Cardiac muscle cell (in vitro differentiated cells and primary cell): ENCODE results near the gene MCTP1. TPM values are rescaled to one million over a fixed set of nuclear protein-coding genes. Genes with fewer than 3 reads are reported as not detected.
A peak's percentile ranks its signal among the peaks of the same experiment; 100 is the strongest.

Experiments used
- DNase-seq, 2 donors: peaks; one replicate each; pipeline versions ENCODE4 v3.0.0 to v3.0.0-alpha.2; 2010 to 2017; ENCODE audit warnings: low read depth in 1 of 2, low spot score in 1 of 2
- H3K27ac ChIP-seq: fragments of 200-600 bp; sonication (generic); 2 replicates; pipeline ENCODE4 v1.5.1; 2016
- H3K27me3 ChIP-seq: fragments of 200-600 bp; sonication (generic); 2 replicates; pipeline ENCODE4 v1.6.0; 2016; ENCODE audit warnings: control low read depth
- H3K36me3 ChIP-seq: fragments of 200-600 bp; sonication (generic); 2 replicates; pipeline ENCODE4 v1.5.1; 2016; ENCODE audit warnings: control low read depth
- H3K4me1 ChIP-seq: fragments of 200-600 bp; sonication (generic); 2 replicates; pipeline ENCODE4 v1.8.1; 2017; ENCODE audit warnings: low read depth, mild to moderate bottlenecking, mixed run types
- H3K4me3 ChIP-seq: fragments of 200-600 bp; sonication (generic); 2 replicates; pipeline ENCODE4 v1.5.1; 2016; ENCODE audit warnings: mild to moderate bottlenecking
- H3K9me3 ChIP-seq: fragments of 200-600 bp; sonication (generic); 2 replicates; pipeline ENCODE4 v1.5.1; 2017; ENCODE audit warnings: low read depth, mild to moderate bottlenecking, control low read depth
- CTCF ChIP-seq: IDR thresholded peaks from 2 replicates; pipeline ENCODE4 v1.5.1; 2012; ENCODE audit warnings: low read depth, mild to moderate bottlenecking, low read length
- polyA plus RNA-seq: library from polyadenylated mRNA; unstranded; fragments of >200 nt; fragmentation: Nextera tagmentation; extraction: Ambion mirVana; gene quantifications from 2 replicates; pipeline ENCODE4 v1.2.1, GENCODE V29; 2016
- total RNA-seq: library from RNA; depleted of rRNA; stranded (reverse); fragments of >200 nt; gene quantifications from 2 replicates; pipeline ENCODE4 v1.2.3, GENCODE V29; 2016

Gene MCTP1
- total and polyA plus RNA-seq, 2 experiments from 2014 or later, result 1.4 TPM; not detected in 1

- no peak overlapping the region for H3K27ac ChIP-seq
- DNase-seq, result no peak
- no peaks in the 10 kb centered on the region for H3K27me3 ChIP-seq
- H3K9me3 ChIP-seq, result no peaks in the 10 kb centered on the region
- no peak overlapping the region for H3K4me3 ChIP-seq
- no peaks in the 10 kb centered on the region for H3K4me1 ChIP-seq
- TF ChIP-seq CTCF, result no peak
- H3K36me3 ChIP-seq, result no peaks in the 10 kb centered on the region
Observed at GRCh38 chr5:94810877-94811276, 474.0 kb downstream of the MCTP1 start.

GRCh38 chr5:94810281-94810680, 474.6 kb downstream of the MCTP1 start:
- Histone ChIP-seq H3K4me1 (no peaks in the 10 kb centered on the region), H3K36me3 (no peaks in the 10 kb centered on the region), H3K9me3 (no peaks in the 10 kb centered on the region), H3K27ac (no peak overlapping the region), H3K27me3 (no peaks in the 10 kb centered on the region), H3K4me3 (no peak overlapping the region)
- TF ChIP-seq CTCF, result no peak
- no peak for DNase-seq

DNA sequence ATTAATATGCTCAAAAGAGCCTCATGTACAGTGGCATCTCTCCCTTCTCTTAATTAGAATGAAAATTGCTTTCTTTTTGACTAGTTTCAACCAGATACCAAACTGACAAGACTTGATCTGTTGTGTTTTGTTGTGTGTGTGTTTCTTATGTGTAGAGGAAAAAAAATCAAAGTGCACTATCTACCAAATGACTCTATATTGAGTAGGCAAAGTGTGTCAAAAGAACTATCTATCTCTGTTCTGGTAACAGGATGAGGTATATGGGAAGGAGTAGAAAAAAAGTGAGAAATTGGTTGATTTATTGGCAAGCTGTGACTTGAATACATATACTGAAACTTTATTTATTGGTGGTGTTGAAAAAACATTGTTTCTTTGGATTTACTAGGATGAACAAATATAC, 476.4 kb downstream of the MCTP1 start:
- H3K27me3 ChIP-seq, result no peaks in the 10 kb centered on the region
- TF ChIP-seq CTCF, result no peak
- no peak overlapping the region for H3K4me3 ChIP-seq
- no peaks in the 10 kb centered on the region for H3K4me1 ChIP-seq
- H3K27ac ChIP-seq, result no peak overlapping the region
- no peaks in the 10 kb centered on the region for H3K36me3 ChIP-seq
- no peak for DNase-seq
- H3K9me3 ChIP-seq, result no peaks in the 10 kb centered on the region

DNA sequence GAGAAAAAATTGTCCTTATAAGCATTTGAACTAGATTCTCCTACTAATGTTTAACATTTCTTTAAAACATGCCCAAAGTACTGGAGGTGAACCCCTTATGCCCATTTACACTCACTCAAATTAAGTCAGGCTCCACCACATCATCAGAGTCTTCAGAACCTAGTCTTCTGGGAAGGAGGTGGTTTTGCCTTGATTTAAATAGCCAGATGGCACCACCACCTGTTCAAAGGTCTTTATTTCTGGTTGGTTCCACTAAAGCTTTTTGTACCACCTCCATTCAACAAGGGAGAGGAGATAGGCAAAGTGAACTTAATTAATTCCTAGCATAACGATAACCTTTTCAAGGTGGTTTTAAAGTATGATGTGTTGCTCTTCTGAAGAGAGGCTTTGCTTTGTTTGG, 476.9 kb downstream of the MCTP1 start:
- no peak for TF ChIP-seq CTCF
- Histone ChIP-seq H3K4me3 (no peak overlapping the region), H3K9me3 (no peaks in the 10 kb centered on the region), H3K36me3 (no peaks in the 10 kb centered on the region), H3K27me3 (no peaks in the 10 kb centered on the region), H3K27ac (no peak overlapping the region), H3K4me1 (no peaks in the 10 kb centered on the region)
- DNase-seq, result no peak

GRCh38 chr5:94802450-94802849, 482.4 kb downstream of the MCTP1 start:
- Histone ChIP-seq H3K27ac (no peak overlapping the region), H3K4me3 (no peak overlapping the region), H3K9me3 (no peaks in the 10 kb centered on the region), H3K36me3 (no peaks in the 10 kb centered on the region), H3K4me1 (no peaks in the 10 kb centered on the region), H3K27me3 (no peaks in the 10 kb centered on the region)
- TF ChIP-seq CTCF, result no peak
- DNase-seq, result peak; percentile 19 to 49

- H3K4me1 ChIP-seq, result no peaks in the 10 kb centered on the region
- no peak for TF ChIP-seq CTCF
- no peak overlapping the region for H3K4me3 ChIP-seq
- H3K27me3 ChIP-seq, result no peaks in the 10 kb centered on the region
- H3K27ac ChIP-seq, result no peak overlapping the region
- H3K9me3 ChIP-seq, result no peaks in the 10 kb centered on the region
- no peak for DNase-seq
- no peaks in the 10 kb centered on the region for H3K36me3 ChIP-seq
Observed at GRCh38 chr5:94796586-94796985, 488.3 kb downstream of the MCTP1 start.
